Hepatic stellate cell (primary cell): ENCODE results near the gene NAB1.

Experiments
- DNase-seq: peaks from one replicate; pipeline ENCODE4 v3.0.0; 2011; ENCODE audit warnings: low spot score

NAB1 gene

DNA sequence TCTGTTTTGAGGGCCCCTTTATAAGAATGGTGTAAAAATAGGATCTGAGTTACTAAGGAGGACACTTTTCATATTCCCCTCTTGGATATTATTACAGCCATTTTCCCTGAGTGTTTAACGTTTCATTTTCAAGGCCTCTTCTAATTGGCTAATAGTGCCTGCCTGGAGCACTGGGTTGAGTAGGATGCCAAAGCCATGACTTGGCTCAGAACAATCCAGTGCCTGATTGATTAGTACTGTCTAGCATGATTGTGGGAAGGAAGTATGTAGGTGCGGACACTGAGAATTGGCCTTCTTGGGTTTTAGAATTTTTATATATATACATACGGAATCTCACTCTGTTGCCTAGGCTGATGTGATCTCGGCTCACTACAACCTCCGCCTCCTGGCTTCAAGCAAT lies 66.1 kb downstream of the NAB1 start:
- DNase-seq, result no peak

GRCh38 chr2:190716176-190716807 lies 67.4 kb downstream of the NAB1 start:
- DNase-seq, result no peak

GRCh38 chr2:190717306-190717705 lies 68.4 kb downstream of the NAB1 start:
- no peak for DNase-seq

DNA sequence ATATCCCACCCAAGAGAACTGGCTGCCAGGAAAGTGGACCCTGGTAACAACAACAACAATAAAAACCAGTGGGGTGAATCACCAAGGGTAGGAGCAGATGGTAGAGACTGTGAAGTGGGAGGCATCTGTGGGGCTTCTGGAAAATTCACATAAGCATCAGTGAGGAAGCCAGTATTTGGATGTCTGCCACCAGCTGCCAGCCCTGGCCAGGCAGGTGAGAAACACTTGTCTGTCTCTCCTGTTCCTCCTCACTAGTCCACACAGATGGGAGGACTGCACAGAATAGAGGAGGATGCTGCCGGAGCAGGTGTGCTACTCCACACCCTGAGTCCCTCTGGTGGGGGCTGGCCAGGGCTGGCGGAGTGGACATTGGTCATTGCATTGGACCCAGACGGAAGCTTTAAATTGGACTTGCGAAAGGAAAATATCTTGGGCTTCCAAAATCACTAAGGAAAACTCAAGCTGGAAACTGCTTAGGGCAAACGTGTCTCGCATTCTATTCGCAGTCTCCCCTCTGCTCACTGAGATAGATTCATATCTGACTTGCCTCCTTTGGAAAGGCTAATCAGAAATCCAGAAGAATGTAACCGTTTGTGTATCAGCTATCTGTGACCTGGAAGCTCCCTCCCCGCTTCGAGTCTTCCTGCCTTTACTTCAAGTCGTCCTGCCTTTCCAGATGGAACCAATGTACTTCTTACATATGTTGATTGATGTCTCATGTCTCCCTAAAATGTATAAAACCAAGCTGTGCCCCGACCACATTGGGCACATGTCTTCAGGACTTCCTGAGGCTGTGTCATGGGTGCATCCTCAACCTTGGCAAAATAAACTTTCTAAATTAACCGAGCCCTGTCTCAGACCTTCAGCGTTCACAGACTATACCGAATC lies 69.1 kb downstream of the NAB1 start:
- DNase-seq, result no peak

DNA sequence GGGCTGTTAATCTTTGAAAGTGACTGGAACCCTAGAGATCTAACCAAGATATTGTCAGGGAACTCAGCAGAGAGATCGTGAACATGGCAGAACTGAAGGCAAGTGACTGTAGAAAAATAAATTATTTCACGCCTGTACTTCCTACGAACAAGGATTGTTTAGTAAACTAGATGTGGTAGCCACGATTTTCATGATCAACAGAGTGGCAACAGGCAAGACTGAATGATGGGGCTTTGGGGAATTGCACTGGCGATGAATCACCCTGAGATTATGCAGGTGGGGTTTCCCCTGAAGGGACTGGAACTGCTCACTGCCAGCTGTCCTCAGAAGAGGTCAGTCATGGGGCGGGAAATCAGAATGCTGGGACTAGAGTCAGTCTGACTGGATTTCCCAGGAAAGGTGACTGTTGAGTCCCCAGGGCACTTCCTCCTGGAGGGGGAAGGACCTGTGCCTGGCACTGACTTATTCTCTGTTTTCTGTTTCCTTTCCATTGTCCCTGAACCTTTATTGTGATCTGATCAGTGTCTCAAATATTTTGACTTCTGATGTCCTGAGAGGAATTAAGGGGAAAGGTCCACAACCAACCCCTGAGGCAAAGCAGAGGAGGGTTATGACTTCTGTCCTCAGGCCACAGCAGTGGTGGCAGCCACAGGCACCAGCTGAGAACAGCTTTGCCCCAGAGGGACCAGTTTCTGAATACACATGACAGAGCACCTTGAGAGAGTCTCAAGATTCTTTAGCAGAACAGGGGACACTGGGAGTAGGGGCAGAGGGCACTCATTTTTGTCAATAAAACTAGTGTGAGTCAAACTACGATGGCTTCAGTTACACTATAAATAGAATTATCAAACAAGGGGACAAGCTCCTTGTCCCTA lies 70.0 kb downstream of the NAB1 start:
- DNase-seq, result peak; percentile 31

DNA sequence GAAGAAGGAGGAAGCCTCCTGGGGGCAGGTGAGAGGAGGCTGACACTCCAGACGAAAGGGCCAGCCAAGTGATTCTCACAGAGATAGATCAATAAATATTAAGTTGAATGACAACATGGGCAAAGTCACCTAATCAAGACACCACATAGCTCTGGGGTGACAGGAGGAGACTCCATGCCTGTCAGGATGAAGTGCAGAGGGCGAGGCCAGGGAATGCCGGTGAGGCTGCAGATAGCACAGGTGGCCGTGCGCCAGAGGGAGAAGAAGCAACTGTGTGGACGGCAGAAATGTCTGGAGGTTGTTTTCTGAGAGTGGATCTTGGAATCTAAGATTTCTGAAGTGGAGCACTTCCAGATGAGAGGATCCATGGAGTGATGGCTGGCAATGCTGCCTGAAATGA lies 71.4 kb downstream of the NAB1 start:
- DNase-seq, result no peak

- no peak for DNase-seq
These were observed 71.8 kb downstream of the NAB1 start for GRCh38 chr2:190720691-190721090.

DNA sequence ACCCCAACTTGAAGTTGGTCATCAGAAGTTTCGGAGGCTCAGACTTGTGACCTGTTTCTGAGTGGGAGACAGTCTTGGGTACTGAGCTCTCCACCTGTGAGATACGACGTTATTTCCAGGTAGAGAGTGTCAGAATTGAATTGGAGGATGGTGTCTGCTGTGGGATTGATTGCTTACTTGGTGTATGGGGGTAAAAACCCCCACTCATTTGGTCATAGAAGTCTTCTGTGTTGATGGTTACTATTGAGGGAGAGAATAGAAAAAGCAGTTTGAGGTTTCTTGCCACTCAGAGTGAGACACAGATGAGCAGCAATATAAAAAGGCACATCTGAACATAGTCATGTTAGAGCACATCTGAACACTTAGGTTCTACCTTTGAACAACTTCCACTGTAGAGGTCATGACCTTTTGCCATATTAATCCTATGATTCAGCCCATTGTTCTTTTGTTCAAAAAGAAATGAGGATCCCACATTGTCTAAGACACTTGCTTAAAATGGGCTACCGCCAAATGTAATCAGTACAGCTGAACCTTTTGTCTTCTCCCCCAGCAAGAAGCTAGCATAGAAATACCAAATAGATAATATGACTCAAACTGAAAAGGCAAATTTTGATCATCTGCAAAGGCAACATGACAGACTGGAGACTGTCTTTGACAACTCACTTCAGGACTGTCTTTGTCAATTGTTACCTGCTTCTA lies 73.3 kb downstream of the NAB1 start:
- DNase-seq, result no peak

GRCh38 chr2:190722835-190723234 lies 74.0 kb downstream of the NAB1 start:
- no peak for DNase-seq

DNA sequence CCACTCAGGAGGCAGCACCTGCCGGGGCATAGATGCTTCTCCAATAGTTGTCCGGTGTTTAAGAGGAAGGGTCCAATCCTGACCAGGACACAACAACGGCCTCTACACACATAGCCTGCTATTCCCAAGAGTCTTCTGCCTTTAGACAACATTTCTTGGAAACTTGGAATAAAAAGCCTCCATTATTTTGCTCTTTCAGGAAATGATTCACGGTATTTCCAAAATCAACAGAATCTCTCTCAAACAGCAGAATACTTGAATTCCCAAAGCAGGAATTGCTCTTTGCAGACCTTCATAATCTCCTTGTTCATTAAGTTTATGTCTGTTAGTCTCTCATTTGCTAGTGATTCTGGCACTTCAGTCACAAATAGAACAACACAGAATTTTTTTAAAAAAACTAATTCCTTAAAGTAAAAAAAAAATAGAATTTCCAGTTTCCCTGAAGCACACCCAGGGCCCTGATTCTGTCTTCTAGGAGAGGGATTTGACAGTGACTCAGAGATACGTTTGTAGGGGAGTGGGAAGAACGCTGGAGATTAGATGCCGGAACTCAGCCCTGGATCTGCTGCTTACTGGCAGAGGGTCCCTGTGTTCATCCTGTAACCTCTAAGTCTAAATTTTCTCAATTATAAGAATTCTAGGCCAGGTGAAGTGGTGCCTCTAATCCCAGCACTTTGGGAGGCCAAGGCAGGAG lies 74.7 kb downstream of the NAB1 start:
- no peak for DNase-seq

GRCh38 chr2:190726255-190726654 lies 77.4 kb downstream of the NAB1 start:
- no peak for DNase-seq

GRCh38 chr2:190736355-190736754 lies 87.5 kb downstream of the NAB1 start:
- DNase-seq, result no peak

DNA sequence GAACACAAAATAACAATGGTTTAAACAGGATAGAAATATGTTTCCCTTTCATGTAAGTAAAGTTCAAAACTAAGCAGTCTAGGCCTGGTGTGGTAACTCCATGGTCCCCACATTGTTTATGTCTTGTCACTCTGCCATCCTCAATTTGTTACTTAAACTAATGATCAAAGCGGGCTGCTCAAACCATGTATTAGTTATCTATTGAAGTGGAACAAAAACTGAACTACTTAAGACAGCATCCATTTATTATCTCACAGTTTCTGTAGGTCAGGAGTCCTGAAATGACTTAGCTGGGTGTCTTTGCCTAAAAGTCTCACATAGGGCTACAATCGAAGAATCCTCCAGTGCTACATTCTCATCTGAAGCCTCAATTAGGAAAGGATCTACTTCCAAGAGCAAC lies 91.6 kb downstream of the NAB1 start:
- no peak for DNase-seq
